ENCODE data around the gene TAF11L4. TPM values are rescaled to one million over a fixed set of nuclear protein-coding genes. Genes with fewer than 3 reads are reported as not detected.
"Not testable (repeated sequence)": the region's sequence is repeated elsewhere in the genome, so short reads cannot be mapped to it uniquely, and the experiment has no call there.

Gene TAF11L4
- polyA plus RNA-seq, 1 donor from 2014 or later = not detected

GRCh38 chr5:17511775-17512325, 9.8 kb upstream of the TAF11L4 start:
- TF ChIP-seq REST (IDR thresholded peaks at IDR 0.05; ENCODE audit: borderline replicate concordance) (no peak), RAD21 (conservative IDR thresholded peaks at IDR 0.05) (no peak), TAF1 (IDR thresholded peaks at IDR 0.05; ENCODE audit: low read depth) (no peak), SMC3 (conservative IDR thresholded peaks at IDR 0.05; ENCODE audit: poor library complexity) (no peak), POLR2AphosphoS5 (IDR thresholded peaks at IDR 0.05) (no peak), MXI1 (conservative IDR thresholded peaks at IDR 0.05; ENCODE audit: poor library complexity, severe bottlenecking) (no peak), CTCF (IDR thresholded peaks at IDR 0.05; ENCODE audit: poor library complexity, severe bottlenecking) (no peak), EZH2 (IDR thresholded peaks at IDR 0.05; ENCODE audit: borderline replicate concordance, insufficient read depth, low read length, poor library complexity, severe bottlenecking) (no peak), EP300 (conservative IDR thresholded peaks at IDR 0.05; ENCODE audit: poor library complexity, severe bottlenecking) (no peak)
- Histone ChIP-seq H3K9ac (ENCODE audit: low read length) (no peak overlapping the region), H3K27me3 (ENCODE audit: insufficient read depth, low read depth, low read length) (no peaks in the 10 kb centered on the region), H3K4me3 (ENCODE audit: low read length) (no peak overlapping the region), H3F3A (ENCODE audit: insufficient read depth, low read length, poor library complexity, severe bottlenecking) (no peaks in the 10 kb centered on the region), H3K9me3 (ENCODE audit: low read length) (no peaks in the 10 kb centered on the region), H3K27ac (ENCODE audit: low read length) (no peak overlapping the region), H3K79me2 (replicated peaks; ENCODE audit: insufficient read depth, low read length) (no peaks in the 10 kb centered on the region), H3K9me2 (ENCODE audit: insufficient read depth, low read length) (no peaks in the 10 kb centered on the region), H2AFZ (ENCODE audit: low read depth, low read length) (no peak overlapping the region), H3K36me3 (ENCODE audit: insufficient read depth, low read length) (no peaks in the 10 kb centered on the region), H3K4me2 (ENCODE audit: low read length) (no peak overlapping the region), H4K20me1 (ENCODE audit: insufficient read depth) (no peaks in the 10 kb centered on the region)

GRCh38 chr5:17517526-17517925, 4.1 kb upstream of the TAF11L4 start:
- H3K36me3 ChIP-seq (ENCODE audit: insufficient read depth, low read length); H3K9ac ChIP-seq (ENCODE audit: low read length); H3K27me3 ChIP-seq (ENCODE audit: insufficient read depth, low read depth, low read length); H4K20me1 ChIP-seq (ENCODE audit: insufficient read depth); H3K9me3 ChIP-seq (ENCODE audit: low read length); H3K27ac ChIP-seq (ENCODE audit: low read length); H3K79me2 ChIP-seq (replicated peaks; ENCODE audit: insufficient read depth, low read length); H3F3A ChIP-seq (ENCODE audit: insufficient read depth, low read length, poor library complexity, severe bottlenecking); H3K4me3 ChIP-seq (ENCODE audit: low read length); H3K9me2 ChIP-seq (ENCODE audit: insufficient read depth, low read length); H2AFZ ChIP-seq (ENCODE audit: low read depth, low read length); H3K4me2 ChIP-seq (ENCODE audit: low read length): not testable (repeated sequence)

GRCh38 chr5:17518067-17518466, 3.5 kb upstream of the TAF11L4 start, which contains the start of gene TAF11L3:
Gene TAF11L3, plus strand, starts transcription at chr5:17518367.
- H3K4me3 ChIP-seq (ENCODE audit: low read length); H3K27me3 ChIP-seq (ENCODE audit: insufficient read depth, low read depth, low read length); H3F3A ChIP-seq (ENCODE audit: insufficient read depth, low read length, poor library complexity, severe bottlenecking); H3K79me2 ChIP-seq (replicated peaks; ENCODE audit: insufficient read depth, low read length); H3K27ac ChIP-seq (ENCODE audit: low read length); H3K9me2 ChIP-seq (ENCODE audit: insufficient read depth, low read length); H3K4me2 ChIP-seq (ENCODE audit: low read length); H3K9me3 ChIP-seq (ENCODE audit: low read length); H3K9ac ChIP-seq (ENCODE audit: low read length); H4K20me1 ChIP-seq (ENCODE audit: insufficient read depth); H2AFZ ChIP-seq (ENCODE audit: low read depth, low read length); H3K36me3 ChIP-seq (ENCODE audit: insufficient read depth, low read length): not testable (repeated sequence)

- not testable (repeated sequence) for H3K4me2 ChIP-seq (ENCODE audit: low read length); H3K4me3 ChIP-seq (ENCODE audit: low read length); H3F3A ChIP-seq (ENCODE audit: insufficient read depth, low read length, poor library complexity, severe bottlenecking); H3K27me3 ChIP-seq (ENCODE audit: insufficient read depth, low read depth, low read length); H2AFZ ChIP-seq (ENCODE audit: low read depth, low read length); H3K27ac ChIP-seq (ENCODE audit: low read length); H3K9me3 ChIP-seq (ENCODE audit: low read length); H3K79me2 ChIP-seq (replicated peaks; ENCODE audit: insufficient read depth, low read length); H3K36me3 ChIP-seq (ENCODE audit: insufficient read depth, low read length); H3K9ac ChIP-seq (ENCODE audit: low read length); H3K9me2 ChIP-seq (ENCODE audit: insufficient read depth, low read length); H4K20me1 ChIP-seq (ENCODE audit: insufficient read depth)
These were observed 2.1 kb upstream of the TAF11L4 start for GRCh38 chr5:17519508-17519907.

- H3K9ac ChIP-seq (ENCODE audit: low read length); H3K27me3 ChIP-seq (ENCODE audit: insufficient read depth, low read depth, low read length): not testable (repeated sequence)
These were observed 3.3 kb downstream of the TAF11L4 start, which contains the start of gene TAF11L5 for GRCh38 chr5:17524935-17525334. Gene TAF11L5, plus strand, starts transcription at chr5:17525235.

More at GRCh38 chr5:17524935-17525334, 3.3 kb downstream of the TAF11L4 start, which contains the start of gene TAF11L5:
- not testable (repeated sequence) for H4K20me1 ChIP-seq (ENCODE audit: insufficient read depth); H3K9me2 ChIP-seq (ENCODE audit: insufficient read depth, low read length); H2AFZ ChIP-seq (ENCODE audit: low read depth, low read length); H3F3A ChIP-seq (ENCODE audit: insufficient read depth, low read length, poor library complexity, severe bottlenecking); H3K27ac ChIP-seq (ENCODE audit: low read length); H3K9me3 ChIP-seq (ENCODE audit: low read length); H3K79me2 ChIP-seq (replicated peaks; ENCODE audit: insufficient read depth, low read length); H3K4me3 ChIP-seq (ENCODE audit: low read length); H3K4me2 ChIP-seq (ENCODE audit: low read length); H3K36me3 ChIP-seq (ENCODE audit: insufficient read depth, low read length)
